Ishikawa (cell line): ENCODE results near the gene CCDC106.

Experiments
- MAX ChIP-seq: IDR thresholded peaks from 2 replicates; pipeline ENCODE4 v1.6.1; 2012
- NFIC ChIP-seq: IDR thresholded peaks from 2 replicates; pipeline ENCODE4 v1.6.1; 2012

- TF ChIP-seq NFIC = no peak
- no peak for TF ChIP-seq MAX
Measured at GRCh38 chr19:55646889-55647731, 902 bp upstream of the CCDC106 start.
